Measurements from ENCODE around the gene ADGRG1.

Gene ADGRG1

DNA sequence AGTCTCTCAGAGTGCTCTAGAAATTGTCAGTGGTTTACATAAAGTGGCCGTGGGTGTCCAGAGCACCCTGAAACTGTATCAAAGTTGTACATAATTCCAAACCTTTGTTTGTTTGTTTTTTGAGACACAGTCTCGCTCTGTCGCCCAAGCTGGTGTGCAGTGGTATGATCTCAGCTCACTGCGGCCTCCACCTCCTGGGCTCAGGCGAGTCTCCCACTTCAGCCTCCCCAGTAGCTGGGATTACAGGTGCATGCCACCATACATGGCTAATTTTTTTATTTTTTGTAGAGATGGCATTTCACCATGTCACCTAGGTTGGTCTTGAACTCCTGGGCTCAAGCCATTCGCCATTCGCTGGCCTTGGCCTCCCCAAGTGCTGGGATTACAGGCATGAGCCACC, 24.3 kb upstream of the ADGRG1 start:
- Histone ChIP-seq H3K4me3 (ENCODE audit: control insufficient read depth in 1 of 7, extremely low read depth in 1 of 7, insufficient read depth in 4 of 7, low read depth in 2 of 7, low read length in 6 of 7) (no peak overlapping the region), H3K9me3 (ENCODE audit: control extremely low read depth in 1 of 5, control insufficient read depth in 4 of 5, insufficient read depth in 2 of 5, low read depth in 1 of 5, low read length in 4 of 5) (no peaks in the 10 kb centered on the region), H3K4me1 (ENCODE audit: control extremely low read depth in 1 of 4, control insufficient read depth in 4 of 4, insufficient read depth in 4 of 4, low read length in 3 of 4) (peaks cover 32 to 94% (median 84%) of the 10 kb centered on the region in 4 experiments), H3K36me3 (ENCODE audit: control insufficient read depth in 4 of 4, insufficient read depth in 4 of 4, low read length in 3 of 4) (no peaks in the 10 kb centered on the region), H3K27me3 (replicated peaks in 2 of 5; ENCODE audit: control insufficient read depth in 4 of 5, insufficient read depth in 5 of 5, low read length in 4 of 5) (no peaks in the 10 kb centered on the region), H3K27ac (ENCODE audit: insufficient read depth in 1 of 2, low read depth in 1 of 2, low read length in 2 of 2, poor library complexity in 1 of 2, severe bottlenecking in 2 of 2) (no peak overlapping the region)
- ChIA-PET POLR2A (no interaction called here), CTCF (interaction anchor here (1.2 to 8.7 kb wide), 3 partner anchors 23 to 43 kb away, joined by 3 to 108 read pairs (median 4); no protein-coding TSS in a partner anchor)
- no peak for DNase-seq
- 93% methylated on average over 6 of the region's 7 CpGs for WGBS (ENCODE audit: insufficient coverage)

DNA sequence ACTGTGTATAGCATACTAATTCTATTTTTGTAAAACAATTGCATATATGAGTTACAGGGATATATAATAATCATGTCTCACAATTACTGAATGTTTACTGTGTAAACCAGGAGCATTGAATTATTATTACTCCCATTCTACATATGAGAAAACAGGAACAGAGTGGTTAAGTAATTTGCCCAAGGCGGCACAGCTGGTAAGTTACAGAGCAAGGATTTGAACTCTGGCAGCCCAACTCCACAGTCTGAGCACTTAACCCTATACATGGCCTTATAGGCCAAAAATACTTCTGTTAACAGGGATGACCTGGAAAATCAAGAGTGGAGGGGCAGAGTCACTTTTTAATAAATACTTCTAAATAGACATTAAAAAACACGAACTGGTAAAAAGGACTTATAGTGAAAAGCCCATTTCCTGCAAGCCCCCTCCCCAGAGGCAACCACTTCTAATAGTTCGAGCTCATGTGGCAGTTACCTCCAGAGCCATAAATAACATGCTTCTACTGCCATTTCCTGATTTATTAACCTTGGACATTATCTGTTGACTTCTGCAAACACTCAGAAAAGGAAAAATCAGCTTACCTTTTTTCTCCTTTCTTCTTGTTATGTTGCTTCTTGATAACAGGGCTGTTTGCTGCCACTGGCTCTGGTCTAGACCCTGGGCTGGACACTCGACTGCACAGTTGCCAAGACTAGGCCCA, 22.1 kb upstream of the ADGRG1 start:
- Histone ChIP-seq H3K36me3 (ENCODE audit: control insufficient read depth in 4 of 4, insufficient read depth in 4 of 4, low read length in 3 of 4) (no peaks in the 10 kb centered on the region), H3K9me3 (ENCODE audit: control extremely low read depth in 1 of 5, control insufficient read depth in 4 of 5, insufficient read depth in 2 of 5, low read depth in 1 of 5, low read length in 4 of 5) (no peaks in the 10 kb centered on the region), H3K27ac (ENCODE audit: insufficient read depth in 1 of 2, low read depth in 1 of 2, low read length in 2 of 2, poor library complexity in 1 of 2, severe bottlenecking in 2 of 2) (peak overlapping the region in 1 of 2 experiments; percentile 51), H3K27me3 (replicated peaks in 2 of 5; ENCODE audit: control insufficient read depth in 4 of 5, insufficient read depth in 5 of 5, low read length in 4 of 5) (no peaks in the 10 kb centered on the region), H3K4me1 (ENCODE audit: control extremely low read depth in 1 of 4, control insufficient read depth in 4 of 4, insufficient read depth in 4 of 4, low read length in 3 of 4) (peaks cover 36 to 94% (median 82%) of the 10 kb centered on the region in 4 experiments), H3K4me3 (ENCODE audit: control insufficient read depth in 1 of 7, extremely low read depth in 1 of 7, insufficient read depth in 4 of 7, low read depth in 2 of 7, low read length in 6 of 7) (peak overlapping the region in 3 of 7 experiments; percentile 5 to 39 (median 22))
- CTCF ChIA-PET = interaction anchor here (1.0 to 9.2 kb wide), 8 partner anchors 11 to 42 kb away, joined by 3 to 65 read pairs (median 6); partner anchors contain the start of gene ADGRG1
- DNase-seq = peak in 1 of 3 donors; percentile 68
- WGBS (ENCODE audit: insufficient coverage) = no CpG with 5 or more reads among the region's 4 CpGs
- POLR2A ChIA-PET = no interaction called here

DNA sequence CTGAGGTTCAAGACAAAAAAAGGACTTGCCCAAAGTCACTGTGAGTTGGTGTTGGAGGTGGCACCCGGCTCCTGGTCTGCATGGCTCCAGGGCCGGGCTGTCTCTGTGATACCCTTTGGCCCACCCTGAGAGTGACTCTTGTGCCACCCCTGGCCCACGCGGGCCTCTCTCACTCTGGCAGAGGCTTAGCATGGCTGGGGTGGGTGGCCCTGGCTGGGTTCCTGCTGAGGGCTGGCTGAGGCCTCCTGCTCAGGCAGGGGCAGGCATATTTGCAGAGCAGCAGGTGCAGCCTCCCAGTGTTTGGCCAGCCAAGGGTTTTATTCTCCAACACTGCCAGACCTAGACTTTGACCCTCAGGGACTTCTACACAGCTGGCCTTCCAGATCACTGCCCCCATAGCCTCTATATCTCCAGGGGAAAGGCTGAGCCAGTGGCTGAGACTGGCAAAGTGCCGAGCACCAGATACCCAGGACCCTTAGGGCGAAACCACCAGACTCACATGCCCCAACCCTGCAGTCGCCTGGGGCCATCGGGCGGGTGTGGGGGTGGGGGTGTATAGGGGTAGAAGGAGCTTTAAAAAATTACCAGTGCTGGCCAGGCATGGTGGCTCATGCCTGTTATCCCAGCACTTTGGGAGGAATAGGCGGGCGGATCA, 21.5 kb upstream of the ADGRG1 start:
- ChIA-PET POLR2A (no interaction called here), CTCF (interaction anchor here (1.0 to 9.2 kb wide), 11 partner anchors 10 to 41 kb away, joined by 3 to 65 read pairs (median 5); partner anchors contain the start of gene ADGRG1)
- H3K4me1 ChIP-seq (ENCODE audit: control extremely low read depth in 1 of 4, control insufficient read depth in 4 of 4, insufficient read depth in 4 of 4, low read length in 3 of 4) = peaks cover 32 to 87% (median 76%) of the 10 kb centered on the region in 4 experiments
- DNase-seq = no peak
- peak overlapping the region in 3 of 7 experiments; percentile 5 to 39 (median 22) for H3K4me3 ChIP-seq (ENCODE audit: control insufficient read depth in 1 of 7, extremely low read depth in 1 of 7, insufficient read depth in 4 of 7, low read depth in 2 of 7, low read length in 6 of 7)
- H3K27ac ChIP-seq (ENCODE audit: insufficient read depth in 1 of 2, low read depth in 1 of 2, low read length in 2 of 2, poor library complexity in 1 of 2, severe bottlenecking in 2 of 2) = peak overlapping the region in 1 of 2 experiments; percentile 51
- WGBS (ENCODE audit: insufficient coverage) = 57% methylated on average over 5 of the region's 11 CpGs
- H3K27me3 ChIP-seq (replicated peaks in 2 of 5; ENCODE audit: control insufficient read depth in 4 of 5, insufficient read depth in 5 of 5, low read length in 4 of 5) = no peaks in the 10 kb centered on the region
- no peaks in the 10 kb centered on the region for H3K36me3 ChIP-seq (ENCODE audit: control insufficient read depth in 4 of 4, insufficient read depth in 4 of 4, low read length in 3 of 4)
- H3K9me3 ChIP-seq (ENCODE audit: control extremely low read depth in 1 of 5, control insufficient read depth in 4 of 5, insufficient read depth in 2 of 5, low read depth in 1 of 5, low read length in 4 of 5) = no peaks in the 10 kb centered on the region

DNA sequence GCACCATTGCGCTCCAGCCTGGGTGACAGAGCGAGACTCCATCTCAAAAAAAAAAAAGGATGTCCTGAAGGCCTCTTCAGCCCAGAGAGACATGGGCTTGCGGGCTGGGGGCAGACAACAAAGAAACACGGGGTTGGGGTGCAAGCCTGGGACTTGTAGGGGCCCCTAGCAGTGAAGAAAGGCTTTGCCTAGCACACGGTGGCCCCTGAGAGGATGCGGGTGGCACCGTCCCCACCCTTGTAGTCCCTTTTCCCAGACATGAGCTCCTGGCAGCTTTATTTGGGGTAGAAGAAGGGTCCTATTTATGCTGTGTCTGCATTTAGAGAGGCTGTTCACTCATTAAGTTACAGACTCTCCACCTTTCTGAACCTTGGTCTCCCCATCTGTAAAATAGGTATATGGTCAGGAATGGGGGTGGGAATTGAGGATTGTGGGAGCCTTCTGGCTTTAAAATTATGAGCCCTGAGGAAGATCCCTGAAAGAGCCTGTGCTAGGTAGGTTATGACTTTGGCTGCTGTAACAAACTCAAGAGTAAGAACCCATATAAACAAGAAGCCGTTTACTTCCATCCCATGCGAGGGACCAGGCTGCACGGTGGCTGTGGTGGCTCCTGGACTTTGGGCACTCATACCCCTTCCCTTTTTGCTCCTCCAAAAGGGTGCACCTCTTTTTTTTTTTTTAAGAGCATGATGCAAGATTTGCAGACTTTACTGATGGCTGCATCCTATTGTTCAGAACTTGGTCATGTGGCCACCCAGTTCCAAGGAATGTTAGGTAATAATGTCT, 20.6 kb upstream of the ADGRG1 start:
- Histone ChIP-seq H3K4me1 (ENCODE audit: control extremely low read depth in 1 of 4, control insufficient read depth in 4 of 4, insufficient read depth in 4 of 4, low read length in 3 of 4) (peaks cover 24 to 78% (median 67%) of the 10 kb centered on the region in 4 experiments), H3K27ac (ENCODE audit: insufficient read depth in 1 of 2, low read depth in 1 of 2, low read length in 2 of 2, poor library complexity in 1 of 2, severe bottlenecking in 2 of 2) (no peak overlapping the region), H3K36me3 (ENCODE audit: control insufficient read depth in 4 of 4, insufficient read depth in 4 of 4, low read length in 3 of 4) (no peaks in the 10 kb centered on the region), H3K4me3 (ENCODE audit: control insufficient read depth in 1 of 7, extremely low read depth in 1 of 7, insufficient read depth in 4 of 7, low read depth in 2 of 7, low read length in 6 of 7) (no peak overlapping the region), H3K9me3 (ENCODE audit: control extremely low read depth in 1 of 5, control insufficient read depth in 4 of 5, insufficient read depth in 2 of 5, low read depth in 1 of 5, low read length in 4 of 5) (no peaks in the 10 kb centered on the region), H3K27me3 (replicated peaks in 2 of 5; ENCODE audit: control insufficient read depth in 4 of 5, insufficient read depth in 5 of 5, low read length in 4 of 5) (no peaks in the 10 kb centered on the region)
- ChIA-PET POLR2A (no interaction called here), CTCF (interaction anchor here (1.1 to 9.2 kb wide), 14 partner anchors 9 to 41 kb away, joined by 3 to 65 read pairs (median 5); partner anchors contain the start of gene ADGRG1)
- WGBS (ENCODE audit: insufficient coverage) = 81% methylated on average over 7 of the region's 10 CpGs
- DNase-seq = peak in 1 of 3 donors; percentile 45

DNA sequence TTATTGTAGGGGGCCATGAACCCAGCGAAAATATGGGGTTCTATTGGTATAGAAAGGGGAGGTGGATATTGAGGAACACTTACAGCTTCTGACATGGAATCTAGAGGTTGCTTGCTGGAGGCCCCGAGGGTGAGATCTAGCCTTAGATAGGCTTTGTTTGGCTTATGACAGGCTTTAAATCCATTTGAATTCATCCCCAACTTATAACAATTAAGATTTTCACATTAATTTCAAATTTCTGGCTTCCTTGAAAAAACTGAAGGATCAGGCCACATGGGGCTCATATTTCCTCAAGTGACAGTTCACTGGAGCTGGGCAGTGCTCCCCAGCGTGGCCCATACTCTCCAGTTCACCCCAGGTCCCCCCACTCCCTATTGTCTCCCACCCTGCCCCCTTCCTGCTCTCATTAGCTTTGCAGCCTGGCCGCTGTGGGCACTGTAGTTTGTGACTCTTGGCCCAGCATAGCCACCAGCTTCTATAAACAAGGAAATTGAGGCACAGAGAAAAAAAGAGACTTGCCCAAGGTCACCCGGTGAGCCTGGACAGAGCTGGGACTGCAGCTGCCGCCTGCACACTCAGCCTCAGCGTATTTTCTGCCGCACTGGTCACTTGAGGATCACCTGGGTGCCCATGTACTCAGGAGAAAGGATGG, 19.8 kb upstream of the ADGRG1 start:
- CTCF ChIA-PET = interaction anchor here (0.6 to 9.2 kb wide), 13 partner anchors 8 to 44 kb away, joined by 3 to 65 read pairs (median 7); partner anchors contain the start of gene ADGRG1
- POLR2A ChIA-PET = interaction anchor here (0.7 to 1.5 kb wide), 2 partner anchors 17 to 18 kb away, joined by 3 to 6 read pairs; no protein-coding TSS in a partner anchor
- H3K27me3 ChIP-seq (replicated peaks in 2 of 5; ENCODE audit: control insufficient read depth in 4 of 5, insufficient read depth in 5 of 5, low read length in 4 of 5) = no peaks in the 10 kb centered on the region
- 91% methylated on average over 6 of the region's 8 CpGs for WGBS (ENCODE audit: insufficient coverage)
- H3K4me3 ChIP-seq (ENCODE audit: control insufficient read depth in 1 of 7, extremely low read depth in 1 of 7, insufficient read depth in 4 of 7, low read depth in 2 of 7, low read length in 6 of 7) = no peak overlapping the region
- H3K27ac ChIP-seq (ENCODE audit: insufficient read depth in 1 of 2, low read depth in 1 of 2, low read length in 2 of 2, poor library complexity in 1 of 2, severe bottlenecking in 2 of 2) = no peak overlapping the region
- no peaks in the 10 kb centered on the region for H3K9me3 ChIP-seq (ENCODE audit: control extremely low read depth in 1 of 5, control insufficient read depth in 4 of 5, insufficient read depth in 2 of 5, low read depth in 1 of 5, low read length in 4 of 5)
- no peak for DNase-seq
- peaks cover 17 to 71% (median 60%) of the 10 kb centered on the region in 4 experiments for H3K4me1 ChIP-seq (ENCODE audit: control extremely low read depth in 1 of 4, control insufficient read depth in 4 of 4, insufficient read depth in 4 of 4, low read length in 3 of 4)
- no peaks in the 10 kb centered on the region for H3K36me3 ChIP-seq (ENCODE audit: control insufficient read depth in 4 of 4, insufficient read depth in 4 of 4, low read length in 3 of 4)

DNA sequence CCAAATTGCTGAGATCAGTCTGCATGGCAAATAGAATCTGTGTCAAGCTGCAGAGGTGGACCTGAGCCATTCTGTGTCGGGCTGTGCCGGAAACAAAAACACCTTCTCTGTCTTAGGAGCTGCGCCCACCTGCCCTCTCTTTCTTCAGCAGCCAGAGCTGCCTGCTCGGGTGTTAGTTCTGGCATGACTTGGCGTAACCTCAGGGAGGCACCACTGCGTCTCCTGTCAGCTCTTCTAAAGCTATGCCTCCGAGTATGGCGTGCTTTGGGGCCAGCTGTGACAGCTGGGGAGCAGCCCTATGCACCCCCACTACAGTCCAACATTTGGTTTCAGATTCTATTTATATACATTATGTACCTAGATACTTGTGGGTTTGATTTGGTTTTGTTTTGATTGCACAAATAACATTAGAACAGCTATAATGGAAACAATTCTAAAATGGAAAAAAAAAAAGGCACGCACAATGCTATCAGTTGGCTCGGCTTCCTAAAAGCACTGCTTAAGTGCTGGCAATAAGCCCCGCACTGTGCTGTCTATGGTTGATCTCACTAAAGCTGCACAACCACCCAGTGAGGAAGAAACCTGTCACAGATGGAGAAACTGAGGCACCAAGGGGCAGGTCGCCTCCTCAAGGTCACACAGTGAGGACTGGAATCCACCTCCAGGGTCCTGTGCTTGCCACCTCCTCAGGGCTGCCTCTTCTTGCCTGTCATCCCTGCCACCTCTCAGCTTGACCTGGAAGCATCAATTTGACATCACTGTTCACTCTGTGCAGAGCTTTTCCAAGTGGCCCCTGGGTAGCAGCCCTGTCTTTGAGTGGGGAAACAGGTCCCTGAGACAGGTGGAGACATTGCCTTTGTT, 18.7 kb upstream of the ADGRG1 start:
- H3K4me1 ChIP-seq (ENCODE audit: control extremely low read depth in 1 of 4, control insufficient read depth in 4 of 4, insufficient read depth in 4 of 4, low read length in 3 of 4) = peaks cover 17 to 70% (median 59%) of the 10 kb centered on the region in 4 experiments
- peak overlapping the region in 2 of 7 experiments; percentile 19 to 25 for H3K4me3 ChIP-seq (ENCODE audit: control insufficient read depth in 1 of 7, extremely low read depth in 1 of 7, insufficient read depth in 4 of 7, low read depth in 2 of 7, low read length in 6 of 7)
- no peaks in the 10 kb centered on the region for H3K9me3 ChIP-seq (ENCODE audit: control extremely low read depth in 1 of 5, control insufficient read depth in 4 of 5, insufficient read depth in 2 of 5, low read depth in 1 of 5, low read length in 4 of 5)
- peak in 2 of 3 donors; percentile 86 to 89 for DNase-seq
- H3K27me3 ChIP-seq (replicated peaks in 2 of 5; ENCODE audit: control insufficient read depth in 4 of 5, insufficient read depth in 5 of 5, low read length in 4 of 5) = no peaks in the 10 kb centered on the region
- CTCF ChIA-PET = interaction anchor here (0.6 to 9.2 kb wide), 21 partner anchors 9 to 55 kb away, joined by 3 to 65 read pairs (median 5); partner anchors contain the start of gene ADGRG1
- H3K36me3 ChIP-seq (ENCODE audit: control insufficient read depth in 4 of 4, insufficient read depth in 4 of 4, low read length in 3 of 4) = no peaks in the 10 kb centered on the region
- 50% methylated on average over 7 of the region's 12 CpGs for WGBS (ENCODE audit: insufficient coverage)
- POLR2A ChIA-PET = interaction anchor here (1.5 kb wide), 2 partner anchors 17 to 38 kb away, joined by 3 to 8 read pairs; no protein-coding TSS in a partner anchor
- no peak overlapping the region for H3K27ac ChIP-seq (ENCODE audit: insufficient read depth in 1 of 2, low read depth in 1 of 2, low read length in 2 of 2, poor library complexity in 1 of 2, severe bottlenecking in 2 of 2)
